ENCODE data around the gene PPP1R37. TPM values are rescaled to one million over a fixed set of nuclear protein-coding genes. Genes with fewer than 3 reads are reported as not detected.

Gene PPP1R37
- polyA plus RNA-seq, 3 donors: 0.10 to 11.8 (median 0.22) TPM

DNA sequence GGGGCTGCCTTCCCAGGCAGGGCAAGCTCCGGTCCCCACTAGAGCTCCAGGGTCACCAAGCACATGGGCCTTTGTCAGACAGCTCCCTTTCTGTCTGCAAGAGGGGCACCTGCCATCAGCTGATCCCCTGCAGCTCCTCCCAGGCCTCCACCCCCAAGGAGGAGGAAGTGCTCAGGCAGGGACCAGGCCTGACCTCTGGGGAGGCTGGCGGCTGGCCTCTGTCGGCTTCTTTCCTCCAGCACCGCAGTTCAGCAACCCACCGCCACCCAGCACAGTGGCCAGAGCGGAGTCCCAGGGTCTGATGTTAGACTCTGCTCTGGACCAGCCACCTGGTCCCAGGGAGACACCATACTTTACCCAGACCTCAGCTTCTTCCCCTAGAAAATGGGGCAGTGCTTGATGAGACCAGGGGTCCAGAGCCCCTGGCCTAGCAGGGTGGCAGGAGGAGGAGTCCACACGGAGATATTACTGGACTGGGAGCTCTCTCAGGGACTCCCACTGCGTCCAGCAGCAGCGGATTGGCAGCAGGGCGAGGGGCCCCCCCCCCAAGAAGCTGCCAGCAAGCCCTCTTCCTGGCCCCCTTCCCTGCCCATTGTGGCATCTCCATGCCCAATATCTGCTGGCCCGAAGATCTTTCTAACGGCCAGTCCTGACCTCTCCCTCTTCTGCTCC, 43.7 kb downstream of the PPP1R37 start:
- Histone ChIP-seq H3K79me2 (ENCODE audit: insufficient read depth, low read length) (peaks cover 13% of the 10 kb centered on the region), H2AFZ (ENCODE audit: insufficient read depth, low read depth, low read length, poor library complexity, severe bottlenecking) (no peak overlapping the region), H3K4me1 (ENCODE audit: control insufficient read depth in 1 of 2, insufficient read depth in 2 of 2, low read length in 2 of 2) (no peaks in the 10 kb centered on the region), H3K27ac (ENCODE audit: low read depth in 1 of 2, low read length in 2 of 2) (no peak overlapping the region), H3K36me3 (replicated peaks in 1 of 2; ENCODE audit: control insufficient read depth in 1 of 2, insufficient read depth in 2 of 2, low read length in 2 of 2) (peaks cover 10 to 18% of the 10 kb centered on the region in 2 donors), H4K20me1 (ENCODE audit: insufficient read depth, low read length) (peaks cover 49% of the 10 kb centered on the region), H3K4me3 (replicated peaks in 1 of 3; ENCODE audit: low read depth in 2 of 3, low read length in 3 of 3) (no peak overlapping the region), H3K9me3 (replicated peaks in 1 of 2; ENCODE audit: control insufficient read depth in 1 of 2, insufficient read depth in 1 of 2, low read length in 2 of 2) (no peaks in the 10 kb centered on the region), H3K4me2 (replicated peaks; ENCODE audit: extremely low read depth, low read length, poor library complexity, severe bottlenecking) (no peak overlapping the region), H3K9ac (ENCODE audit: insufficient read depth, low read length, poor library complexity, severe bottlenecking) (no peak overlapping the region), H3K27me3 (ENCODE audit: control insufficient read depth in 2 of 2, insufficient read depth in 2 of 2, low read length in 2 of 2) (no peaks in the 10 kb centered on the region)
- TF ChIP-seq, protein P1, sequence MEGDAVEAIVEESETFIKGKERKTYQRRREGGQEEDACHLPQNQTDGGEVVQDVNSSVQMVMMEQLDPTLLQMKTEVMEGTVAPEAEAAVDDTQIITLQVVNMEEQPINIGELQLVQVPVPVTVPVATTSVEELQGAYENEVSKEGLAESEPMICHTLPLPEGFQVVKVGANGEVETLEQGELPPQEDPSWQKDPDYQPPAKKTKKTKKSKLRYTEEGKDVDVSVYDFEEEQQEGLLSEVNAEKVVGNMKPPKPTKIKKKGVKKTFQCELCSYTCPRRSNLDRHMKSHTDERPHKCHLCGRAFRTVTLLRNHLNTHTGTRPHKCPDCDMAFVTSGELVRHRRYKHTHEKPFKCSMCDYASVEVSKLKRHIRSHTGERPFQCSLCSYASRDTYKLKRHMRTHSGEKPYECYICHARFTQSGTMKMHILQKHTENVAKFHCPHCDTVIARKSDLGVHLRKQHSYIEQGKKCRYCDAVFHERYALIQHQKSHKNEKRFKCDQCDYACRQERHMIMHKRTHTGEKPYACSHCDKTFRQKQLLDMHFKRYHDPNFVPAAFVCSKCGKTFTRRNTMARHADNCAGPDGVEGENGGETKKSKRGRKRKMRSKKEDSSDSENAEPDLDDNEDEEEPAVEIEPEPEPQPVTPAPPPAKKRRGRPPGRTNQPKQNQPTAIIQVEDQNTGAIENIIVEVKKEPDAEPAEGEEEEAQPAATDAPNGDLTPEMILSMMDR (IDR thresholded peaks at IDR 0.05): no peak
- Mint-ChIP-seq H3K9me3 (no peaks in the 10 kb centered on the region), H3K4me3 (no peak overlapping the region), H3K27me3 (ENCODE audit: low read depth in 3 of 3) (peaks cover 0 to 2% (median 2%) of the 10 kb centered on the region in 3 donors), H3K36me3 (peaks cover 10 to 15% of the 10 kb centered on the region in 2 donors), H3K27ac (peak overlapping the region in 4 of 7 donors; percentile 2 to 64 (median 16)), H3K4me1 (peaks cover 6% of the 10 kb centered on the region)
- 100% methylated on average over 4 of the region's 12 CpGs for WGBS (ENCODE audit: insufficient coverage)
- intact Hi-C loops (cut with micrococcal nuclease): no loop called here
- DNase-seq: no peak

DNA sequence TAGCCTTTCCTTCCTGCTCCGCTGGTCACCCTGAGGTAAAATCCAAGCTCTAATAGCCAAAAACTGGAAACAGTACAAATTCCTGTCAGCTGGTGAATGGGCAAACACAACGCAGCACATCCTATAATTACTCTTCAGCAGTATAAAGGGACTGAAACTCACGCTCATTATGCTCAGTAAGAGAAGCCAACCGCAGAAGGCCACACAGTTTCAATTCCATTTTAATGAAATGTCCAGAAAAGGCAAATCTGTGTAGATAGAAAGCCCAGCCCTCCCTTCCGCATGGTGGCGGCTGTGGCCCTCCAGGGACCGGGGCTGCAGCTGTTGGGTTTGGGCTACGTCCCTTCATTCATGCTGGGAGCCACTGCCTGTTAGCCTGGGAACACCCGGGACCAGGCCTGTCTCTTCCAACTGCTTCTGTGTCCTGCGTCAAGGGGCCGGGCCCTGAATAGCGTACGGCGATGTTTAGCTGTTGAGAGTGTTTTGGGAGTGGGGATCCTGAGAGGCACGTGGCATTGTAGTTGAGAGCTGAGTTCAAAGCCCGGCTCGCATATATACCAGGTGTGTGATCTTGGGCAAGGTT, 44.3 kb downstream of the PPP1R37 start:
- H3K4me2 ChIP-seq (replicated peaks; ENCODE audit: extremely low read depth, low read length, poor library complexity, severe bottlenecking): no peak overlapping the region
- H3K9ac ChIP-seq (ENCODE audit: insufficient read depth, low read length, poor library complexity, severe bottlenecking): no peak overlapping the region
- intact Hi-C loops (cut with micrococcal nuclease): no loop called here
- no peaks in the 10 kb centered on the region for H3K27me3 ChIP-seq (ENCODE audit: control insufficient read depth in 2 of 2, insufficient read depth in 2 of 2, low read length in 2 of 2)
- Mint-ChIP-seq H3K9me3 (no peaks in the 10 kb centered on the region), H3K4me1 (peaks cover 6% of the 10 kb centered on the region), H3K4me3 (no peak overlapping the region), H3K36me3 (peaks cover 11 to 18% of the 10 kb centered on the region in 2 donors), H3K27ac (peak overlapping the region in 1 of 7 donors; percentile 20), H3K27me3 (ENCODE audit: low read depth in 3 of 3) (peaks cover 0 to 2% (median 2%) of the 10 kb centered on the region in 3 donors)
- 91% methylated on average over 11 of the region's 17 CpGs for WGBS (ENCODE audit: insufficient coverage)
- DNase-seq: no peak
- no peaks in the 10 kb centered on the region for H3K9me3 ChIP-seq (replicated peaks in 1 of 2; ENCODE audit: control insufficient read depth in 1 of 2, insufficient read depth in 1 of 2, low read length in 2 of 2)
- peaks cover 44% of the 10 kb centered on the region for H4K20me1 ChIP-seq (ENCODE audit: insufficient read depth, low read length)
- peaks cover 16 to 19% of the 10 kb centered on the region in 2 donors for H3K36me3 ChIP-seq (replicated peaks in 1 of 2; ENCODE audit: control insufficient read depth in 1 of 2, insufficient read depth in 2 of 2, low read length in 2 of 2)
- TF ChIP-seq, protein P1 (IDR thresholded peaks at IDR 0.05): no peak
- H3K79me2 ChIP-seq (ENCODE audit: insufficient read depth, low read length): peaks cover 13% of the 10 kb centered on the region
- H3K4me1 ChIP-seq (ENCODE audit: control insufficient read depth in 1 of 2, insufficient read depth in 2 of 2, low read length in 2 of 2): no peaks in the 10 kb centered on the region
- no peak overlapping the region for H3K4me3 ChIP-seq (replicated peaks in 1 of 3; ENCODE audit: low read depth in 2 of 3, low read length in 3 of 3)
- no peak overlapping the region for H3K27ac ChIP-seq (ENCODE audit: low read depth in 1 of 2, low read length in 2 of 2)
- H2AFZ ChIP-seq (ENCODE audit: insufficient read depth, low read depth, low read length, poor library complexity, severe bottlenecking): no peak overlapping the region
